Activated naive CD8-positive, alpha-beta T cell (primary cell): ENCODE measurements around the gene HCFC1R1.
A peak's percentile ranks its signal among the peaks of the same experiment; 100 is the strongest.
"Not testable (repeated sequence)": the region's sequence is repeated elsewhere in the genome, so short reads cannot be mapped to it uniquely, and the experiment has no call there.

Experiments used
- H3K27ac Mint-ChIP-seq: one replicate; pipeline ENCODE4 v1.8.0; 2021; ENCODE audit warnings: mixed read lengths
- H3K27me3 Mint-ChIP-seq: one replicate; pipeline ENCODE4 v1.8.0; 2021; ENCODE audit warnings: mixed read lengths
- H3K36me3 Mint-ChIP-seq: one replicate; pipeline ENCODE4 v1.8.0; 2021; ENCODE audit warnings: mixed read lengths
- H3K4me1 Mint-ChIP-seq: one replicate; pipeline ENCODE4 v1.8.0; 2021; ENCODE audit warnings: low read depth, mixed read lengths
- H3K4me3 Mint-ChIP-seq: one replicate; pipeline ENCODE4 v1.8.0; 2021; ENCODE audit warnings: mild to moderate bottlenecking, mixed read lengths
- H3K9me3 Mint-ChIP-seq: one replicate; pipeline ENCODE4 v1.8.0; 2021; ENCODE audit warnings: low read depth, mixed read lengths

Gene HCFC1R1

GRCh38 chr16:3060339-3061127 is 36.8 kb upstream of the HCFC1R1 start:
- H3K4me3 Mint-ChIP-seq: peak overlapping the region; percentile 87
- H3K27ac Mint-ChIP-seq: peak overlapping the region; percentile 86
- peaks cover 42% of the 10 kb centered on the region for H3K4me1 Mint-ChIP-seq
- no peaks in the 10 kb centered on the region for H3K9me3 Mint-ChIP-seq
- peaks cover under 1% of the 10 kb centered on the region for H3K36me3 Mint-ChIP-seq
- H3K27me3 Mint-ChIP-seq: no peaks in the 10 kb centered on the region

GRCh38 chr16:3059723-3060242 is 36.0 kb upstream of the HCFC1R1 start:
- Mint-ChIP-seq H3K36me3 (no peaks in the 10 kb centered on the region), H3K4me1 (peaks cover 42% of the 10 kb centered on the region), H3K27ac (peak overlapping the region; percentile 86)

GRCh38 chr16:3059041-3059722 is 35.4 kb upstream of the HCFC1R1 start:
- Mint-ChIP-seq H3K27me3 (no peaks in the 10 kb centered on the region), H3K27ac (peak overlapping the region; percentile 86), H3K4me1 (peaks cover 41% of the 10 kb centered on the region), H3K36me3 (no peaks in the 10 kb centered on the region), H3K9me3 (no peaks in the 10 kb centered on the region), H3K4me3 (peak overlapping the region; percentile 87)

More at GRCh38 chr16:3059723-3060242, 36.0 kb upstream of the HCFC1R1 start:
- H3K9me3 Mint-ChIP-seq: no peaks in the 10 kb centered on the region
- H3K4me3 Mint-ChIP-seq: peak overlapping the region; percentile 87
- no peaks in the 10 kb centered on the region for H3K27me3 Mint-ChIP-seq

GRCh38 chr16:3058139-3059030 is 34.6 kb upstream of the HCFC1R1 start:
- Mint-ChIP-seq H3K4me3 (peak overlapping the region; percentile 82), H3K27me3 (no peaks in the 10 kb centered on the region), H3K27ac (no peak overlapping the region), H3K9me3 (no peaks in the 10 kb centered on the region), H3K4me1 (peaks cover 43% of the 10 kb centered on the region), H3K36me3 (peaks cover 2% of the 10 kb centered on the region)

DNA sequence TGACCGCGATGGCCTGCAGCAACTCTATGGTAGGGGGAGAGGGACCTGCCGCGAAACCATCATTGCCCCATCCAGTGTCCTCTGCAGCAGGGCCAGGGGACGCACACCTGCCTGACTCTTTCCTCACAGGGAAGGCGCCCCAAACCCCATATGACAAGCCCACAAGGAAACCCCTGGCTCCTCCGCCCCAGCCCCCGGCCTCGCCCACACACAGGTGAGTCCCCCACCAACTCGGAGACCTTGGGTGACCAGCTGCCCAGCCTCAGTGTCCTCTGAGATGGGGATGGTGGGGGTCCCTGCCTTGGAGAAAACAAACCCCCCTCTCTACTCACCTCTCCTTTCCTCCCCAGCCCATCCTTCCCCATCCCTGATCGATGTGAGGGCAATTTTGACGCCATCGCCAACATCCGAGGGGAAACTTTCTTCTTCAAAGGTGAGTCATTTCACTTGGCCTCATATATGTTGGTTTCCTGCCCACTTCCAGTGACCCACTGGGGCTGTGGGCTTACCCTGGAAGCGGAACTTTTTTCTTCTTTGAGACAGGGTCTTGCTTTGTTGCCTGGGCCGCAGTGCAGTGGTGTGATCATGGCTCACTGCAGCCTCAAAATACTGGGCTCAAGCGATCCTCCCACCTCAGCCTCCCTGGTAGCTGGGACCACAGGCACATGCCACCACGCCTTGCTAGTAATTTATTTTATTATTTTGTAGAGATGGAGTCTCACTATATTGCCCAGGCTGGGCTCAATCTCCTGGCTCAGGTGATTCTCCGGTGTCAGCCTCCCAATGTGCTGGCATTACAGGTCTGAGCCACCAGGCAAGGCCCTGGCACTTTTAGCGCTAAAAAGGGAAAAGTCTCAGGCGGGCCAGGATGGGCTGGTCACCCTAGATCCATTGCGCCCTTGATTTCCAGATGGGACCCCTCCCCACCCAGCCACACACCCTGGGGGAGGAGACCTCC is 33.7 kb upstream of the HCFC1R1 start:
- H3K36me3 Mint-ChIP-seq: peaks cover 2% of the 10 kb centered on the region
- peak overlapping the region; percentile 10 for H3K27ac Mint-ChIP-seq
- H3K4me3 Mint-ChIP-seq: peak overlapping the region; percentile 42
- H3K4me1 Mint-ChIP-seq: peaks cover 42% of the 10 kb centered on the region
- H3K27me3 Mint-ChIP-seq: no peaks in the 10 kb centered on the region
- no peaks in the 10 kb centered on the region for H3K9me3 Mint-ChIP-seq

GRCh38 chr16:3056336-3057180 is 32.8 kb upstream of the HCFC1R1 start:
- no peak overlapping the region for H3K4me3 Mint-ChIP-seq
- no peaks in the 10 kb centered on the region for H3K9me3 Mint-ChIP-seq
- H3K4me1 Mint-ChIP-seq: peaks cover 43% of the 10 kb centered on the region

GRCh38 chr16:3055734-3056115 is 32.0 kb upstream of the HCFC1R1 start:
- H3K4me3 Mint-ChIP-seq: peak overlapping the region; percentile 65
- not testable (repeated sequence) for H3K27me3 Mint-ChIP-seq, H3K9me3 Mint-ChIP-seq, H3K27ac Mint-ChIP-seq, H3K36me3 Mint-ChIP-seq
- peaks cover 46% of the 10 kb centered on the region for H3K4me1 Mint-ChIP-seq

More at GRCh38 chr16:3056336-3057180, 32.8 kb upstream of the HCFC1R1 start:
- no peaks in the 10 kb centered on the region for H3K27me3 Mint-ChIP-seq
- no peak overlapping the region for H3K27ac Mint-ChIP-seq
- H3K36me3 Mint-ChIP-seq: peaks cover 2% of the 10 kb centered on the region

DNA sequence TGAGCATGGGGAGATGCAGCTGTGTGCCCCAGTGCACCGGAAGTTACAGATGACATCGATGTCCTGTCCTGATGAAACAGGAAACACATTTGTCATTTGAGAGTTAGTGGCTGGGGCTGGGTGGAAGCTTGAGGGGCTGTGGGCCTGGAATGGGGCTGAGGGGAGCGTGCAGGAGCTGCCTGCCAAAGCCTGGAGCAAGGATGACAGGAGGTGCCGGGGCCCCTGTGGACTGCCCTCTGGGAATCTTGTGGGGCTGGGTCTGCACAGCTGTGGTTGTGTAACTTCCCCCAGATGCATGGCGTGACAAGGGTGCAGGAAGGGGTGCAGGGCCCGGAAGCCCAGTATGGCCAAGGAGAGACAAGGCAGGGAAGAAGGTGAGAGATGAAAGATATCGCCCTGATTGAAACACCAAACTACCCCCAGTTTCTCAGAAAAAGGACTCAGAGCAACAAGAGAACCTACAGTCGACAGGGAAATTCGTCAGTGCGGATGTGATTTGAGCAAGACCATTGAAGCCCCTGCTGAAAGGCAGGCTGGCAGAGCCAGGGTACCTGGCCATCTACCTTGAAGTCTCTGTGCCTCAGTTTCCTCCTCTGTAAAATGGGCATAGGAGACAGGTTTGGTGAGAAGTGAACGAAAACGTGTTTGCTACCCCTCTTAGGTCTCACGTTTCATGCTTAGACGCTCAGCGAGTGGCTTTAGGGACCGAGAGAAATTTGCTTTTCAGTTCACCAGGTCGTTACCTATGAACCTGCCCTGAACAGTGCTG is 31.4 kb upstream of the HCFC1R1 start:
- peaks cover 2% of the 10 kb centered on the region for H3K36me3 Mint-ChIP-seq
- H3K9me3 Mint-ChIP-seq: no peaks in the 10 kb centered on the region
- H3K27me3 Mint-ChIP-seq: no peaks in the 10 kb centered on the region
- H3K27ac Mint-ChIP-seq: peak overlapping the region; percentile 30
- peak overlapping the region; percentile 65 for H3K4me3 Mint-ChIP-seq
- peaks cover 47% of the 10 kb centered on the region for H3K4me1 Mint-ChIP-seq

DNA sequence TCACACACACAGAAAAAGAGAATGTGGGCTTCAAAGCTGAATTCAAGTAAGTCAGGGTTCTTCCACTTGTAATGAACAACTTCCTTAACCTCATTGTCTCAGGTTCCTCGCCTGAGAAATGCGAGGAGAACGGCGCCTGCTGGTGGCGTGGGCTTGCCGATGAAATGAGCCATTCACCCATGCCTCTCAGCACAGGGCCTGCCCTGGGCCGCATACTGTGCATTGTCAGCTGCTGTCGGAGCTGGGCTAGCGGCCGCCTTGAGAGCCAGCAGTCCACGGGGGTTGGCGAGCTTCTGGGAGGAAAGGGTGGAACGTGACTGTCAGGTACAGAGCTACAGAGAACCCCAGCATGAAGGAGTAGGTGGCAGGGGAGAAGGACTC is 29.6 kb upstream of the HCFC1R1 start:
- not testable (repeated sequence) for H3K27me3 Mint-ChIP-seq, H3K9me3 Mint-ChIP-seq, H3K36me3 Mint-ChIP-seq, H3K4me3 Mint-ChIP-seq, H3K27ac Mint-ChIP-seq
- peaks cover 41% of the 10 kb centered on the region for H3K4me1 Mint-ChIP-seq

DNA sequence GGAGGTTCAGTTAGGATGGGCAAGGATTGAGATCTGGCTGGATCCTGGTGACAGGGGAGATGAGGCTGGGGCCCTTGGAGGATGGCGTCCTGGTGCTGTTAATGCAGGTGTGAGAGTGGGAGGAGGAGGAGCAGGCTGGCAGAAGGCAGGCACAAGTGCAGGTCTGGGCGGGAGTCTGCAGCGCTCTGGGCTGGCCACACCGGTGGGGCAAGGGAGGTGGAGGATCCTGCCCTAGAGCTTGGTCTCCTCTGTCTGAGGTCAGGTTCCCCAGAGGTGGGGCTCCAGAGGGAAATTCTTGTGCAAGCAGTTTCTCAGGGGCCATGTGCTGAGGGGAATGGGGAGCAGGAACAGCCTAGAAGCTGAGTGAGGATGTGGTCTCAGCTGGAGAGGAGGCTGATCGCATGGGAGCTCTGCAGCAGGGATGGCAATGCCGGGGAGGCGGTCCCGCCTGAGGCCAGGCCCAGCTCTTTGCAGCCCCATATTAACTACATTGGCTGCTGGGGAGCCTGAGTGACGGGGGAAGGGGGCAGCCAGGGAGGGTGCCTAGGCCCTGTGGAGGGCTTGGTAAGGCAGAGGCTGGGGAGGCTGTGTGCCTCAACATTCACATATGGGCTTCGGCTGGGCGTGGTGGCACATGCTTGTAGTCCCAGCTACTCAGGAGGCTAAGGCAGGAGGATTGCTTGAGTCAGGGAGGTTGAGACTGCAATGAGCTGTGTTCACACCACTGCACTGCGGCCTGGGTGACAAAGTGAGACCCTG is 29.0 kb upstream of the HCFC1R1 start:
- H3K9me3 Mint-ChIP-seq, H3K27ac Mint-ChIP-seq, H3K27me3 Mint-ChIP-seq, H3K36me3 Mint-ChIP-seq, H3K4me3 Mint-ChIP-seq: not testable (repeated sequence)
- peaks cover 43% of the 10 kb centered on the region for H3K4me1 Mint-ChIP-seq

- Mint-ChIP-seq H3K36me3 (peaks cover 2% of the 10 kb centered on the region), H3K9me3 (no peaks in the 10 kb centered on the region), H3K4me3 (no peak overlapping the region), H3K4me1 (peaks cover 33% of the 10 kb centered on the region), H3K27ac (no peak overlapping the region), H3K27me3 (no peaks in the 10 kb centered on the region)
These were observed 27.8 kb upstream of the HCFC1R1 start for GRCh38 chr16:3051494-3051893.

GRCh38 chr16:3051009-3051408 is 27.3 kb upstream of the HCFC1R1 start:
- H3K36me3 Mint-ChIP-seq: peaks cover 2% of the 10 kb centered on the region
- H3K27me3 Mint-ChIP-seq: no peaks in the 10 kb centered on the region
- peaks cover 32% of the 10 kb centered on the region for H3K4me1 Mint-ChIP-seq
- no peaks in the 10 kb centered on the region for H3K9me3 Mint-ChIP-seq
- no peak overlapping the region for H3K27ac Mint-ChIP-seq
- H3K4me3 Mint-ChIP-seq: no peak overlapping the region
